ENCODE data around the gene LPCAT1.

Gene LPCAT1

DNA sequence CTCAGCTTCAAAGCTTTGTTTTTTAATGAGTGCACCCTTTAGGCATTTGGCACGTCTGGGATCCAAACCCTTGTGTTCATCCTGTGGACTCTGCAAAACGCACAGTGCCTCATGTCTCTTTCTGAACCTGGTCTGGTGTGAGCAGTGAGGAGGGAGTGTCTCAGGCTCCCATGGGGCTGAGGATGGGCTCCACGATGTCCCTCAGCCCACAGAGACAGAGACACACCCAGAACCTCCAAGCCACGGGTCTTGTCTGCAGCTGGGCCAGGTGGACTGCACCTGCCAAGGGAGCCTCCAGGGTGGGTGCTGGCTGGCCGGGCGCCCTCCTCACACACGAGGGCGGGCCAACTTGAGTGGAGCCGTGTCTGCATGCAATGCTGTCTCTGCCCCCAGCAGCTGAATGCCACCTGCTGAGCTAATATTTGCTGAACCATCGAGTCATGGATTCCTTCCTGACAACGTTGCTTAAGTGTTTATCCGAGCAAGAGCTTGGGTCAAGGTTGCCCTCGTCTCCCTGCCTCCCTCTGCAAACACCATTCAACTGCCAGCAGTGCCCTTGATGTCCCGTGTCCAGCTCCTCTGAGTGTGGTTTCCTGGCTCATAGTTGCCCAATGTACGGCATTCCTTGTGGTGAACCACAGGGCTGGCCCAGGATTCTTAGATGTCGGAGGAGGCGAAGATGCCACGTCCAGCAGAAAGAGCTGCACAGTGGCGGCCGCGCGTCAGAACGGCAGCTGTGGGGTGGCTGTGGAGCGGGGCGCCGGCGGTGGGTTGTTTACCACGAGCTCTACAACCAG lies 31.4 kb upstream of the LPCAT1 start:
- no peak for DNase-seq

DNA sequence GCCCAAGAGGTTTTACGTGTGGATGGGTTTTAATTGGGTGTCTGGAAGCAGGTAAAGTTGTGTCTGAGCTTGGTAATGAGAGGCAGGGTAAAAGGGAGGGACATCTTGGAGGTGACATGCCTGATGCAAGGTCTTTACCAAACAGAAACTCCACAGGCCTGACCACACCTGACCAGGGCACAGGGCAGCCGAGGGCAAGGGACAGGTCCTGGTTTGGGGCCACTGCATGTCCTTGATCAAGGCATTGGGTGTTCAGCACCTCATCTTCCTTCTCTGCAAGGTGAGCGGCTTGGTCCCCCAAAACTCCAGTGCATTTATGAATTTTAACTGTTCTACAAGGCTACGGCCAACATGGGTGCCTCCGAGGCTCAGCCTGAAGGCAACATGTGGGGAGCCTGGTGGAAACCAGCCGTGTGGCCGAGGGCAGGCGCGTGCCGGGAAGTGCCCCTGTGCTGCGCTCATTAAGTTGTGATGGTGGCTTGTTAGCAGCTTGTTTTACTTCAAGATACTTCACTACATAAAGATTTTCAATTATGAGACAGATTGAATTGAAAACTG lies 30.7 kb upstream of the LPCAT1 start:
- no peak for DNase-seq

DNA sequence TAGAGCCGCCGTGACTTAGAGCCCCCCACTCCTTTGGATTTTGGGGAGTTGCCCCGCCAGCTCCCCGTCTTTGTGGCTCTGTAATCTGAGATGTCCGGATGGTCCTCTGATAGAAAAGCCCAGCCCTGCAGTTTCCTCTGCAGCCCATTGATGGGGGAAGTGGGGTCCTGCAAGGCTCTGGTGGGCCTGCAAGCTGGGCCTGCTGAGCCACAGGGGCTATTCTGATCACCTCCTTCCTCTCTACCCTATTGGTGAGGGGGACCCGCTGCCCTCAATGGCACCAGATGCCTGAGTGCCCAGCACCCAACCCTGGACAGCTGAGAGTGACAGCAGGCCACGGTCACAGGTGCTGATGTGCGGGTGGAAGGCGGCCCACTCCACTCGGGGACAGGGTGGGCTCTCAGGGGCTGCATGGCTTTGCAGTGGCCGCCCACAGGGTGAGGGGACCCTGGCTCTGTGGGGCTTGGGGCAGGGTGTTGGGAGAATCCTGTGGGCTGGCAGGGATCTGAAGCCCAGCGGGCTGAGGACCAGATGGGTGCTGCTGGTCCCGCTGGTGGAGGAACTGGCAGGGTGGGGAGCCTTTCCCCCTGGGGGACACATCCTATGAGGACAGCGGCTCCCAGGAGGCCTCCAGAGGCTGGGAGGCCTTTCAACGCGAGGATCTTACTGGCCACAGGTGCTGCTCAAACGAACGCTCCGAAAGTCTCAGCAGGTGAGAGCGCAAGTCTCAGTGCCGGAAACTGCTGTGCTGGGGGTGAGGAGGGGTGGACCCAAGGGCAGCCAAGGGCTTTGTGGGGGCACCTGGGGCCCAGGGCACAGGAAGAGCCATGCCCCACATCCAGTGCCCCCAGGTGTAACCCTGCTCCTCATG lies 30.0 kb upstream of the LPCAT1 start:
- DNase-seq = no peak

DNA sequence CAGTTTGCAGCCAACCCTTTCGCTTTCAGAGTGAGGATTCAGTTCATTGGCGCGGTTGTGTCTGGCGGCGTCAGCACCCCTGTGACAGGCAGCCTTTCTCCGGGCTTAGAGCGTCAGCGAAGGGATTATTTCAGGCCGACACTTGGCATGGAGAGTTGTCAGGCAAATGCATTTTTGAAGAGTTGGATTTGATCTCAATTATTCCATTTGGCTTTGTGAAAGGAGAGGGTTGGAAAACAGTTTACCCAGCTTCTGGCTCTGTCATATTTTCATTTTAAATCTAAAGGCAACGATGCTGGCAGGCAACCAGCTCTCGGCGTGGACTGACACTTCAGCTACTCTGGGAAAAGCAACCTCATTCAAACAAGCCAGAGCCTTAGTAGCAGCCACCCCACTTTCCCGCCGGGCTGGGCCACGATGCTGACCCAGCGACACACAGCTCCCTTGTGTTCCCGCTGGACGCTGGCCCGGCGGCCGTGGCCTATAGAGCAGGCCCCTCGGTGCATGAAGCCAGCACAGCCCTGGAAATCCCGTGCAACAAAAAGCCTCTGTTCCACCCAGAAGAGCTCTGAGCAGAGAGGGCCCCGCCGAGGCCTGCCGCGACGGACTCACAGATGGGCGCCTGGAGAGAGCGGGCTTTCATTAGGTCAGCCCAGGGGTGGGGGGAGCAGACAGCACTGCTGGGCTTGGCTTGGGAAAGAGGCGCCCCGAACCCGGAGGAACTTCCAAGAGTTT lies 28.9 kb upstream of the LPCAT1 start:
- no peak for DNase-seq

GRCh38 chr5:1551426-1552301 lies 27.9 kb upstream of the LPCAT1 start:
- DNase-seq = no peak

- DNase-seq = no peak
Observed at GRCh38 chr5:1550287-1551076, 26.7 kb upstream of the LPCAT1 start.

DNA sequence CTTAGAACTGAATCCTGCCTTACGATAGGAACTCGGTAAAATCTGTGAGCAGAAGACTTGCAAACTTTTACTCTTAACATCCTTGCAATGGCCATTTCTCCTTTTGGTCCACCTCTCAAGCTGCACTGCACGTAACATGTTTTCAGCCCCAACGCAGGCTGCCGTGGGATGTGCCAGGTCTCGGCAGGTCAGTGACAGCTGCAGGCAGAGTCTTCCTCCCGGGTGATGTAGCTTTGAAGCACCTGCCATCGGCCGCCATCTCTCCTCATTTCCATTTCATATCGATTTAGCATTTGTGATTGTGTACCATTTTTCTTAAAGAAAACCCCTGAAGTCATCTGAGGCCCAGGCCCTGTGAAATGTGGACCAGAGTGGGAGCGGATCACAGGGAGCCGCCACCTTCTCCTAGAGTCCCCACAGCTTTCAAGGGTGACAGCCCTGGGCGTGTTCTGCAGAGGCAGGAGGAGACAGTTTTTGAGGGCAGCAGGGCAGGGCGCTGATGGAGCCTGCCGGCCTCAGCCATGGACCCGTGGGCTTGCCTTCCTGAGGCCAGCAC lies 25.8 kb upstream of the LPCAT1 start:
- no peak for DNase-seq

GRCh38 chr5:1548702-1549474 lies 25.1 kb upstream of the LPCAT1 start:
- no peak for DNase-seq

DNA sequence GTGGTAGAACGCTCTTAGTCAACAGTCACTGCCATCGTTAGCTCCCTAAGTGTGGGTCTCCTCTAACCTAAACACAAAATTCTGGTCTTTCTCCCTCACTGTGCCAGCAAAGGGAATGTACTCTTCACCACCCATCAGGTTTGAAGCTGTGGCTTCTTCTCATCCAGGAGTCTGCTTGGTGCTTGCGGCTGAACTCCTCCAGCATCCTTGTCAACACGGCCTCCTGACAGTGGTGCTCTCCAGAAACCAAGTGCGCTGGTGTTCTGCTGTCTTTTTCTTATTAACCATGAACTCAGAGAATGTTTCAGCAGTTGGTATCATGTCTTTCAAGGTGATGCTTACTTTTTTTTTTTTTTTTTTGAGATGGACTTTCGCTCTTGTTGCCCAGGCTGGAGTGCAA lies 23.9 kb upstream of the LPCAT1 start:
- DNase-seq = no peak

GRCh38 chr5:1547236-1547635 lies 23.5 kb upstream of the LPCAT1 start:
- DNase-seq = no peak

DNA sequence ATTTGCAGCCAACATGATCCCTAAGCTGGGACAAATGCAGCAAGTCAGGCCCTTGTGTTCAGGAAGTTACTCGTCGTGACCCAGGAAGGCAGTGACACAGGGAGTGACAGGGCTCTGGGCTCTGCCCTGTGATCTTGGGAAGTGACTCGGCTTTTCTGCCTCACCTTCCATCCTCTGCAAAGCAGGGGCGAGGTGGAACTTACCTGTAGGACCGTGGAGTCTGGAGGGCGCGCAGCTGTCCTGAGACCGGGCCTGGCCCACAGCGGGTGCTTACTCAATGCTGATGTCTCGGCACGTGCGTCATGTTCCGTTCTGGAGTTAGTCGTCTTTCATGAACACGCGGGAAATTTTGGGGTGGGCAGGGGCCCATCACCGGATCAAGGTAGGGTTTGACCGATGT lies 22.8 kb upstream of the LPCAT1 start:
- DNase-seq = no peak

GRCh38 chr5:1545805-1546355 lies 22.1 kb upstream of the LPCAT1 start:
- no peak for DNase-seq

DNA sequence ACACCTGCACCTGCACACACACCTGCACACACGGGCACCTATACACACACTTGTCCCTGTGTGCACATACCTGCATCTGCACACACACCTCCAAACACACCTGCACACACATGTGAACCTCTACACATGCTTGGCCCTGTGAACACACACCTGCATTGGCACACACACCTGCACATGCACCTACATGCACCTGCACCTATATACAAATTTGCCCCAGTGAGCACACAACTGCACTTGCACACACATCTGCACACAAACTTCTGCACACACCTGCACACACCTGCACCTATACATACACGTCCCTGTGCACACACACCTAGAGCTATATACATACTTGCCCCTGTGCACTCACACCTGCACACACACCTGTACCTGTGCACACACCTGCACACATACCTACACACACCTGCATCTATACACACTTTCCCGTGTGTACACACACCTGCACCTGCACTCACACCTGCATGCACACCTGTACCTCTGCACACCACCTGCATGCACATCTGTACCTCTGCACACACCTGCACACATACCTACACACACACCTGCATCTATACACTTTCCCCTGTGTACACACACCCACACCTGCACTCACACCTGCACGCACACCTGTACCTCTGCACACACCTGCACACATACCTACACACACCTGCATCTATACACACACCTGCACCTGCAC lies 21.5 kb upstream of the LPCAT1 start:
- no peak for DNase-seq

GRCh38 chr5:1544294-1544961 lies 20.7 kb upstream of the LPCAT1 start:
- no peak for DNase-seq

DNA sequence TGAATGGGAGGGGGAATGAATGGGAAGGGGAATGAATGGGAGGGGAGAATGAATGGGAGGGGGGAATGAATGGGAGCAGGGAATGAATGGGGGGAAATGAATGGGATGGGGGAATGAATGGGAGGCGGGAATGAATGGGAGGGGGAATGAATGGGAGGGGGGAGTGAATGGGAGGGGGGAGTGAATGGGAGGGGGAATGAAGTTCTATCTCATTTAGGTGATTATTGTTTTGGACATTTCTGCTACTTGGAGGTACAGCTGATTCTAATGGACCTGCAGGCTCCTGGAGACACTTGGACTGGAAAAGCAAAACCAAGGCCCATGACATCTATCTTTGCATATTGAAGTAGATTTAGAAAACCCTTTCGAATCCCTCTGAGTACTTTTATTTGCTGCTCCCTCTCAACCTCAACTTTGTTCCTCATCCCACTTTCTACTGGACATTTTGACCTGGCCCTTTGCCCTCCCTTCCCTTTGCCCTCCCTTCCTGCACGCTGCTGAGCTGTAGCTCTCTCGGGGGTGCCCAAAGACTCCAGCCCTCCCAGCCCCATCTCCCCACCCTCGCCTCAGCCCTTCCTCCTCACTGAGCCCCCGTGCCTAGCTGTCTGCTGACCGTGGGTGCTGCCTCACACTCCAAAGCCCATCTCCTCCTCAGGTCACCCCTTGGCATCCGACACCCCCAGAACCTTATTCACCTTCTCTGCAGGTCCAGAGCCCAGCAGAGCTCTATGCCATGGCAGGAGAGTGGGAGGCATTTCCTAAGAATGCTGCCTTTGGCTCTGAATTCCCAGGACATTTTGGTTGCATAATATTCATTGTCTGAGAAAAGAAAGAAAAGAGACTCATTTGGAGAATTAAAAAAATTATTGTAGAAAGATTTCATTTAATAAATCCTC lies 19.9 kb upstream of the LPCAT1 start:
- no peak for DNase-seq

GRCh38 chr5:1542781-1543180 lies 19.0 kb upstream of the LPCAT1 start:
- no peak for DNase-seq

DNA sequence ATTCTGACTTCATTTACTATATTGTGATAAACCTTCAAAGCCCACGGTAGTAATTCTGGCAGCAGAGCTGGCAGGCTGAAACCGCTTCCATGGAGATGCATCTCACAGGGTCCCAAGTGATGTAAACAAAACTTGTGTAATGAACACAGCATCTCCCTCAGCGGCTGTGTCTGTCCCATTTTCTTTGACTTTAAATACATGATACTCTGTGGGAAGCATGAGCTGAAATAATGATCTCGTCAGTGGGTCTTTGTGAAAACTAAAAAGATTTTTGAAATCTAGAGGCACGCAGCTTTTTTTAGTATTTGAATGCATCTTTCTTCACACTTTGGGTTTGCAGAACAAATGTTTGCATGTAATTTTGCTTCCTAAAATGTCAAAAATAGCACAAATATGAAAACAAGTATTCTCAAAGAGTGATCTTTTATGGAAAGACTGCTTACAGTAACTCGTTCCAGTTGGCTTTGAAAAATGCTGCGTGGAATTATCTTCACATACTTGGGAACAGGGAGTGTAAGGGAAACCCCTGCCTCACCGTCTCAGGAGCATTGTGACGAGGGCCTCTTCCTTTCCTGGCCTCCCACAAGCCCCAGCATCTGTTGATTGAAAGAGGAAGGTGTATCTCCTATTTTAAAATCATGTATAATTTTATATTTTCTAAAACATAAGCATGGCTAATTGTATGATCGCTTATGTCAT lies 18.1 kb upstream of the LPCAT1 start:
- DNase-seq = no peak
